ENCODE results near the gene C7orf25. TPM values are rescaled to one million over a fixed set of nuclear protein-coding genes. Genes with fewer than 3 reads are reported as not detected.

The C7orf25 gene
- total and polyA plus RNA-seq, 2 of the 13 experiments (the other 11 are each of a cell fraction or from before 2014, with no cell fraction given), result 0.37 to 1.3 TPM

- no peak for TF ChIP-seq TRIM22 (IDR thresholded peaks at IDR 0.05)
- TF ChIP-seq ZNF30 (CRISPR knock-in tag; IDR thresholded peaks at IDR 0.05), result no peak
- no peak for TF ChIP-seq GTF3A (CRISPR knock-in tag; conservative IDR thresholded peaks at IDR 0.05)
- peak; percentile 91; the same call in 1 of the 2 replicates for TF ChIP-seq THAP7 (CRISPR knock-in tag; IDR thresholded peaks at IDR 0.05)
- no peak for TF ChIP-seq JUN (CRISPR knock-in tag; IDR thresholded peaks at IDR 0.05)
- TF ChIP-seq RAD21 (CRISPR knock-in tag; IDR thresholded peaks at IDR 0.05), result peak; percentile 21
- no peak for TF ChIP-seq ZUFSP (CRISPR knock-in tag; IDR thresholded peaks at IDR 0.05; ENCODE audit: borderline replicate concordance)
- TF ChIP-seq ZNF674 (CRISPR knock-in tag; IDR thresholded peaks at IDR 0.05; ENCODE audit: low read depth), result no peak
- no peak; the same call in none of the 2 replicates for TF ChIP-seq YEATS4 (CRISPR knock-in tag; IDR thresholded peaks at IDR 0.05; ENCODE audit: borderline replicate concordance)
- no peak for TF ChIP-seq ZNF660 (CRISPR knock-in tag; IDR thresholded peaks at IDR 0.05; ENCODE audit: borderline replicate concordance, low read depth)
- TF ChIP-seq KLF13 (CRISPR knock-in tag; IDR thresholded peaks at IDR 0.05), result peak; percentile 95; the same call in 1 of the 2 replicates
- TF ChIP-seq MEIS1 (CRISPR knock-in tag; IDR thresholded peaks at IDR 0.05; ENCODE audit: borderline replicate concordance), result no peak
- 0 out of 2 replicates have a peak, but pooled peaks have one; percentile 72 for TF ChIP-seq AHR (CRISPR knock-in tag; IDR thresholded peaks at IDR 0.05)
- no peak for TF ChIP-seq ZBTB3 (CRISPR knock-in tag; IDR thresholded peaks at IDR 0.05; ENCODE audit: borderline replicate concordance, low read depth)
- TF ChIP-seq IRF1 (CRISPR knock-in tag; IDR thresholded peaks at IDR 0.05; ENCODE audit: low read depth), result no peak
- no peak for TF ChIP-seq TCF7L2 (IDR thresholded peaks at IDR 0.05; ENCODE audit: low read depth, low read length)
- no peak for TF ChIP-seq ZNF296 (CRISPR knock-in tag; conservative IDR thresholded peaks at IDR 0.05)
- TF ChIP-seq MIER3 (CRISPR knock-in tag; IDR thresholded peaks at IDR 0.05; ENCODE audit: borderline replicate concordance), result peak; percentile 92
- TF ChIP-seq ZKSCAN1 (IDR thresholded peaks at IDR 0.05; ENCODE audit: low read length), result no peak
- TF ChIP-seq REST (IDR thresholded peaks at IDR 0.05; ENCODE audit: borderline replicate concordance in 1 of 2, low read depth in 1 of 2, low read length in 2 of 2), result no peak
Observed at GRCh38 chr7:42911454-42912447, at the start of gene C7orf25 (continued).
